ENCODE data around the gene NEK7.
A peak's percentile ranks its signal among the peaks of the same experiment; 100 is the strongest.
"Not testable (repeated sequence)": the region's sequence is repeated elsewhere in the genome, so short reads cannot be mapped to it uniquely, and the experiment has no call there.

The NEK7 gene

DNA sequence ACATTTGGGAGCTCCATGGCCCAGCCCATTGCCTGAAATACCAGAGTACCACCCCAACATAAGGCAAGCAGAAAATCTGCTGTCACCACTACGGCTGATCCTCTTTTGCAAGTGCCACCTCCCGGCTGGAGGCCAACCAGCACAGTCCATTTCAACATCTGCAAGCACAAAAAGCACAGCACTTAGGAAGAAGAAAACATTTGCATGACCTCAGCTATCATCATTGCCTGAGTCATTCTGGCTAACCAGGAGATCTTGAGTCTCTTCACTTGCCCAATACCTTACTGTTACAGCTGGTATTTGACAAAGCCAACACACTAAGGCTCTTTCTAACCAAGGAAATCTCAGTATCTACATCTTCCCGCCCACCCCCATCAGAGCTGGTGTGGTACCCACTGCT, 55.9 kb downstream of the NEK7 start:
- DNase-seq: no peak

DNA sequence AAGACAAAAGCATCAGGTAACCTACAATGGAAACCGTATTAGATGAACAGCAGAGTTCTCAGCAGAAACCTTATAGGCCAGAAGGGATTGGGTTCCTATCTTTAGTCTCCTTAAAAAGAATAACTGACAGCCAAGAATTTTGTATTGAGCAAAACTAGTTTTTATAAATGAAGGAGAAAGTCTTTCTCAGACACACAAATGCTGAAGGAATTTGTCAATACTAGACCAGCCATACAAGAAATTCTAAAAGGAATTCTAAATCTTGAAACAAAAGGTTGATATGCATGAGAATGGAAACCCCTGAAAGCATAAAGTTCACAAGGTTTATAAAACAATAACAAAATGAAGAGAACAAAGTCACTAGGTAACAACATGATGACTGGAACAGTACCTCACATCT, 58.1 kb downstream of the NEK7 start:
- no peak for DNase-seq

DNA sequence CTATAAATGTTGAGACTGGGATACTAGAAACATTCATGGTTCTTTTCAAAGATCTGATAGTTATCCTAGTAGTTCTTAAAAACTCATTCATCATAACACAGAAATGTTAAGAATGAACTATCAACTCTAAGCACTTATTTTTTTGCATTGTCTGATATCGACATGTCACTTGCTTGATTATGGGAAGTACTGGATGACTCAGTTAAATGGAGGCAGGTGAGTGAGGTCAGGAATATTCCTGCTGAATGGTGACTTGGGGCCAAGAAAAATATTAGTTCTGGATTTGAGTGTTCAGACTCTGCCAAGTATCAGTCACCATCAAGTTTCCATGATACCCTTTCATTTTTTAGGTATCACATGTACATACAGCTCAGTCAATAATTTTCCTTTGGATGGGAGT, 63.6 kb downstream of the NEK7 start:
- peak; percentile 46 for DNase-seq

DNA sequence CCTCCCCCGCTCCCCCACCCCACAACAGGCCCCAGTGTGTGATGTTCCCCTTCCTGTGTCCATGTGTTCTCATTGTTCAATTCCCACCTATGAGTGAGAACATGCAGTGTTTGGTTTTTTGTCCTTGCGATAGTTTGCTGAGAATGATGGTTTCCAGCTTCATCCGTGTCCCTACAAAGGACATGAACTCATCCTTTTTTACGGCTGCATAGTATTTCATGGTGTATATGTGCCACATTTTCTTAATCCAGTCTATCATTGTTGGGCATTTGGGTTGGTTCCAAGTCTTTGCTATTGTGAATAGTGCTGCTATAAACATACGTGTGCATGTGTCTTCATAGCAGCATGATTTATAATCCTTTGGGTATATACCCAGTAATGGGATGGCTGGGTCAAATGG, 70.2 kb downstream of the NEK7 start:
- not testable (repeated sequence) for DNase-seq

DNA sequence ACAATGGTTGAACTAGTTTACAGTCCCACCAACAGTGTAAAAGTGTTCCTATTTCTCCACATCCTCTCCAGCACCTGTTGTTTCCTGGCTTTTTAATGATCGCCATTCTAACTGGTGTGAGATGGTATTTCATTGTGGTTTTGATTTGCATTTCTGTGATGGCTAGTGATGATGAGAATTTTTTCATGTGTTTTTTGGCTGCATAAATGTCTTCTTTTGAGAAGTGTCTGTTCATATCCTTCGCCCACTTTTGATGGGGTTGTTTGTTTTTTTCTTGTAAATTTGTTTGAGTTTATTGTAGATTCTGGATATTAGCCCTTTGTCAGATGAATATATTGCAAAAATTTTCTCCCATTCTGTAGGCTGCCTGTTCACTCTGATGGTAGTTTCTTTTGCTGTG, 70.7 kb downstream of the NEK7 start:
- not testable (repeated sequence) for DNase-seq

DNA sequence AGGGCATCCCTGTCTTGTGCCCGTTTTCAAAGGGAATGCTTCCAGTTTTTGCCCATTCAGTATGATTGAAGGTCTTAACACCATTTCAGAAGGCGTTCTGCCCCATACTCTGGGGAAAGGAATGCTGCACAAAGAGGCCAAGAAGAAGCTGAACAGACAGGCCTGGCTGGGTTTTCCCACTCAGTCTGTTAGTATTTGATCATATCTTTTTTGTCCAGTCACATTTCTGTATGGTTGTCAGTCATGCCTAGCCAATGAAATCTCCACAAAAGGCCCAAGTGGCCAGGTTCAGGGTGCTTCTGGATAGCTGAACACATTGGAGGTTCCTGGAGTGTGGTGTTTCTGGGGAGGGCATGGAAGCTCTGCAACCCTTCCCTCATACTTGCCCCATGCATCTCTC, 72.1 kb downstream of the NEK7 start:
- DNase-seq: no peak

DNA sequence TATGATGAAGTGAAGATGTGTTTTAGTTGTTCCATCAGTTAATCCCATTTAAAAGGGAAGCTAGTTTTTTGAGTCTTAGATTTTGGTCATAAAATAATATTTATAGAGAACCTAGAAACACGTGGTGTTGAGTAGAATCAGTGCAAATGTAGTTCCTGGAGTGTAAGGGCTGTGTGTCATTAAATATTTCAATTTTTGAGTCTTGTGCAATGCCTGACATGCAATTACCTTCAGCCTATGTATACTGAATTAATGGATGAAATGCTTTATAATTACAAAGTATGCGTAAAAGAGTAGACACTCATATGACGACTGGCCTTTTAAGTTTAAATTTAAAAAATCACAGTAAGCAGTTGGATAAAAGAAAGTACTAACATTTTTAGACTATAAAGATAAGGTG, 75.0 kb downstream of the NEK7 start:
- no peak for DNase-seq

DNA sequence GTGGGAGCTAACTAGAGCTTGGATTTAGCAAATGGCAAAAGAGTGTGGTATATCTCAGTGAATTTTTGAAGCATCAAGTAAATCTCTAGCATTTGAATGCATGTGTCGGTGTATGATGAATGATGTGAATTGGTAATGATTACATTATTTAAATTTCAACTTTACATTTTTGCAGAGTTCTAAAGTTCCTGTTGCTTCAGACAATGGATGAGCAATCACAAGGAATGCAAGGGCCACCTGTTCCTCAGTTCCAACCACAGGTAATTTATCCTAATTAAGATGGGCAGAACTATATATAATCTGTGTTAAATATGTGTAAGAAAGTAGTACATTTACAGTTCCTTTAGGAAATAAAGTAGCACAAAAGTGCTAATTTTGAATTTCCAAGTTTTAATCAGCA, 75.6 kb downstream of the NEK7 start:
- DNase-seq: no peak

DNA sequence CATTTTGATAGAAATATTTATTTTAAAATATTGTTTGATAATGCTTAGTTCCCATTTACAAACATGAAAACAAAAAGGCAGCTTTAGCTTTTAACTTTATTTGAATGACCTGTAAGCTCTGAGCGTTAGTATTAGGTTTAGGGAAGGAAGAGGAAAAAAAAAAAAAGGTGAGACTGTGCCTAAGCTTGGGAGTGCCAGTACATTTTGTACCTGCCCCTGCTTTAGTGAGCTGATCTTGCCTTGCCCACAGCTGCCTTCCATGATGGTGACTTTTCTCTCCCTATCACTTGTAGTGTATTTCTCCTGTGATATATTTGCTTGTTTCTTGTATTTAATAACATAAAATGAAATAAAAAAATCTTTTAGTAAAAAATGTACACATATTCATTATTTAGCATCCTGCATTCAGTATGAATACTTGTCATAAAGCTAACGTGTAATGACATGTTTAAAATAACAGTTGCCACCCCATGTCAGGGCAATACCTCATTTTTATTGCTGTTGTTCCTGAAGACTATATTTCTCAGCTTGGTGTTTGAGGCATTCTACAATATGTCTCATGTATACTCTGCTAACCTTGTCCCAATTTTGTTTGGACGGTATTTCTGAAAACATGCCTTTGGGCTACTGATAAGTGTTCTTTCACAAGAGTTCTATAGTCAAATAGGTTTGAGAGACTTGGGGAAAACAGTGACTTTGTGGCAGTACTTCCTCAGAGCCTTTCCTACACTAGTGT, 76.3 kb downstream of the NEK7 start:
- no peak for DNase-seq

DNA sequence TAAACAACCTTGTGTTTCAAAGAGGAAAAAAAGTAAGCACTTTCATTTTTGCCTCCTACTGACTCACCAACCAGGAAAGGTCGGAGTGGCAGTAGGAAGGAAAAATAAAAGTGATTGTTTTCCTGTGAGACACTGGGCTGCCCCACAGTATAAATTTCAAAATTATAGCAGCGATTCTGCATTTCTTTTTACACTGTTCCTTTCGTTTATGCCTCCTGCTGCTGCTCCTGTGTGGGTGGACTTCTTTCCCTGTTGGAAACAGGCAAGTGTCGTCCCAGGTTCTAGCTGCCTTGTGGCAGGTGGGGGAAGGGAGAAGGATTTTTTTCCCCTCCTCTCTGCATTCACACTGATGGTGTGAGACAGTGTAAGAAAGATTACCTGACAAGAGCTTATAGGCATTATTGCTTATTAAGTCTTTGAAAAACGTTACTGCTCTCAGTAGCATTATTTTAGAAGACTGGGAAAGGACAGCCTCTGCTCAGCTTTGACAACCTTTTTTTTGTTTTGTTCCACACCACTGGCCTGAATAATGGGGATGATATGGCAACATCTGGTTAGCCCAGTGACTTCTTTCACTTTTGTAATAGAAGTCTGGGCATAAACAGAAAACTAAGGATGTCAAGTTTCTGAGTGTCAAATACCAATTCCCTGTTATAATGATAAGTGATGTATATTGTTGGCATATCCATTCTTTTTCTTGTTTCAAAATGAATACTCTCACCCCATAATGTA, 77.9 kb downstream of the NEK7 start:
- DNase-seq: no peak

DNA sequence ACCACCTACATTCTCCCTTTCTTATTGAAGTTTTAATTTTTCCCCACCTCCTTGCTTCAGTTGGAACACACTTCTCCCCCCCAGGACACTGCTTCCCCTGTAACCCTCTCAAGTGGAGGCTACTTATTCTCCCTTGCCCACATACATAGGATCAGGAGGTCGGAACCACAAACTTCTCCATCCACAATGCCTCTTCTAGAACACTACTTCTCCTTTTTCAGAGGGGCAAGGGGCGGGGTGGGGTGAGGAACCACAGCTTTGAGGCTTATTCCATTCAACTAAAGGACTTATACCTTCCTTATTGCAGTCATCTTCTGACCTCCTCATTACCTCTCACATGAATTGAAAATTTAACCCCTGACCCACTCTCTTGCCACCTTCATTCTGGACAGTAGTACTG, 81.3 kb downstream of the NEK7 start:
- DNase-seq: no peak

DNA sequence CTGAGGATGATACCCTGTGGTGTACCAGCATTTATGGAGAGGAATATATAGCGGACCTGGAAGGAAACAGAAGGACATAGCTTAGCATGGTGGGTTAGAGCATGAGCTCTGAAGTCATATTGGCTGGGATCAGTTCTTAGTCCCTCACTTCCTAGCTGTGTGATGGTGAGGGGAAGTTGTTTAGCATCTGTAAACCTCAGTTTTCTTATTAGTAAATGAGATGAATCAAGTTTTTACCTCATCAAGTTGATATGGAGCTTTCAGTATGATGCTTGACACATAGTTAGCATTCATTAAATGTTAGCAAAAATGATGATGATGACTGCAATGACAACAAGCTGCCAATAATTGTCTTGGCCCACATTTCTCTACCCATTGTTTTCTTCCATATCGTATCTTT, 84.8 kb downstream of the NEK7 start:
- DNase-seq: no peak

DNA sequence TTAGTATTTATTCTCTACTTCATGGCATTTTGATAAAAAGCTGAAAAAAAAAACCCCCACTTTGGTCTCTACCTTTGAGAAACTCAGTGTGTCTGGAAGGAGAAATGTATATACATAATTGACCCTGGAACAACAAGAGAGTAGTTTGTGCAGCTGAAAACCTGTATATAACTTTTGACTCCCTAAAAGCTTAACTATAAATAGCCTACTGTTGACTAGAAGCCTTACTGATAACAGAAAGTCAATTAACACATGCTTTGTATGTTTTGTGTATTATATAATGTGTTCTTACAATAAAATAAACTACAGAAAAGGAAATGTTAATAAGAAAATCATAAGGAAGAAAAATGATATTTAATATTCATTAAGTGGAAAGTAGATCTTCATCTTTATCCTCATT, 88.0 kb downstream of the NEK7 start:
- no peak for DNase-seq

DNA sequence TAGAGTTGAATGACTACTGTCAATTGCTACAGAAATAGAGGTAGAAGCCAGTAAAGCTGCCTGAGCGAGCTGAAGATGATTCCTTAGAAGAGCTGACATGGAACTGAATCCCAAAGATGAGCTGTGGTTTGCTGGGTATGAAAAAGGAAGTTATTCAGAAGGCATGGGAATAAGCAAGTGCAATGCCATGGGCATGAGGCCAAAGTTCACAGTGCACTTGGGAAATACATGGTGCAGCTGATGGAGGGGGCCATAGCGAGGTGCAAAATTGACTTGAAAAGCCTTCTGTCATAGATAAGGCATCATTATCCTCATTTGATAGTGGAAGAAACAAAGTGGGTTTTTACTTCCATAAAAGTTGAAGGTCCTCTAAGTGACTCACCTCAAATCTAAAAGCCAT, 88.6 kb downstream of the NEK7 start:
- no peak for DNase-seq

DNA sequence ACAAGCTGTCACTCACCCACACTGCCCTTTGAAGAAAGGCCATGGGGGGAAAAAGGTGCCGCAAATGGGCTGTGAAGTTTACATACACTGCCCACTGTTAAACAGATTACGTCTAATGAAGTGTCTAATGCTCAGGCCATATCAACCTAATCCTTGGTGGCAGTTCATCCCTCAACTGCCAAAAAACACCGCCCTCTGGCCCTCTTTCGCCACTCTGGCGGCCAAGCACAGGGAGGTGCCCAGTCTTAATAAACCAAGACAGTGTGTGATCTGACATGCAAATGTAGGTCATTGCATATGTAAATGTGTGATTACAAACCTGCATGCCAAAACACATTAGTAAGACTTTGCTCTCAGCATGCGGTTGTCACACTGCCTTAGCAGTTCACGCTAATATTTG, 89.5 kb downstream of the NEK7 start:
- DNase-seq: no peak

DNA sequence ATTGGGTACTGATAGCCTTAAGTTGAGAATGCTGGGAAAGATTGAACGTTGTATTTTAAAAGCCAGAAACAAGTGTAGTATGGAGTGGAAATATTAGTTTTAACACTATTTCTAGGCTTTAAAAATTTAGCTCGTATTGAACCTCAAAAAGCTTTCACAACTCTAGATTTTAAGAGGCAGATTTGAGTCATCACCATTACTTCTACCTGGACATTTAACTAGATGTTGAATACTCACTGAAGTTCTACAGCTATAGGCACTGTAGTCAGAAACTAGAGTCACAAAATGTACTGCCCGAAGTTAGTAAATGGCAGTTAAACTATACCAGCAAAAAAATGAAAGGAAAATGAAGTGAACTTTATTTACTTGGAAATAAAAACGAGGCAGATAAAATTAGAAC, 96.5 kb downstream of the NEK7 start:
- DNase-seq: no peak

DNA sequence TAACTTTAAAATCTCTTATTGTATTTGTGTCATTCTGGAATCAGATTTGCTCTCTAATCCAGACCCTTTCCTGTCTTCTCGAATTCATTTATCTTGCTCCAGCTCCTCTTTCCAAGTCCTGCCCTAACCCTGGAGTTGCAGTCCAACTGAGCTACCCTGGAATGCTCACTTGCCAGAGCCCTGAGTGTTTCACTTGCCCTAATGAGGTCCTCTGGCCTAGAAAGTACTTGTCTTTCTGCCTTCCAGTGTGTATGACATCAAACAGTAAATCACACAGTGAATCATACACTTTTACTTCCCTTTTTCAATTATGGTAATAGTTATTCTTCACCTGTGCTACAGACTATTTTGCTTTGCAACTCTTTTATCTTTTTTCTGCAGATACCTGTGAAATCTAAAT, 96.9 kb downstream of the NEK7 start:
- DNase-seq: no peak

DNA sequence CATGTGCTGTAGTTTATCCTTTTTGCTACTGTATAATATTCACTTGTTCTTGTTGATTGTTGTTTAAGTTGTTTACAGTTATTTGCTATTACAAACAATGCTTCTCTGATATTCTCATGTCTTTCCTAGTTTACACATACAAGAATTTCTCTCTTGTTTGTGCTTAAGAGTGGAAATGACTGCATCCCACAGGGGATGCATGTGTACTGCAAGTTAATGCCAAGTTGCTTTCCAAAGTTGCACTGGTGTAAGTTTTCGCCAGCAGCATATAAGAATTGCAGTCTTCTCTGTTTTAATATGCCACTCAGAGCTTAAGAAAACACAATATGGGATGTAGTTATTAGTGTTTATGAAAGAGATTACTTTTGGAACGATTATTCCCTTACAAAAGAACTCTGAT, 97.7 kb downstream of the NEK7 start:
- DNase-seq: no peak

DNA sequence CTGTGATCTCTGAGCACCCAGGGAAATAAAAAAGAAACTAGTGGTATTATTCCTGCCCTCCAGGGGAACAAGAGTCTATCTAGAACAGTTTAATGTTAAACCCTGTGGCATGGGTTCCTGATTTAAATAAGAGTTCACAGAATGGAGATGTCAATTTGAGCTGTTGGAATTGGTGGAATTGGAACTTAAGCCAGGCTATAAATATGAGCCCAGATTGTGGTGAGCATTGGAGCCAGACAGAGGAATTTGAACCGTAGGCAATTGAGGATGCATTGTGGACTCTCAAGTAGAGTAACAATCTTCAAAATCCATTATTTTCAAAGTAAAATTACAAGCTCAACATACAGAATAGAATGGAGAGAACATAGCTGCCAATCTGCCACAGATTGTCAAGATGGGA, 98.2 kb downstream of the NEK7 start:
- DNase-seq: no peak

DNA sequence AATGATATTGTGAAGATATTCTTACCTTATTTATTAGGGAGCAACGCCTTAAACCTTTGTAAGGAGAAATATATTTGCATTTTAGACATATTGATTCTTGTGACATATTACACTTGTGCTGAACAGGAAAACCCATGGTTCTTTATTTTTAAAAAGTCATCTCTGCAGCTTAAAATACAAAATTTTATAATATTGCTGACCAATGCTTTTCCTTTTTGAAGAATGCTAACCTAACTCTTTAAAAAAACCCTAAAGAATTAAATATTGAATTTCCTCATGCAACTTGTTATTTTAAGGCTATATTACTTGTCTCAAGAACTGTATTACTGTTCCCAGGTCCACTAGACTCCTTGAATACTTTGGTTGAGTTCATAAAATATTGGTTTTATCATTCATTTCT, 99.0 kb downstream of the NEK7 start:
- DNase-seq: no peak

DNA sequence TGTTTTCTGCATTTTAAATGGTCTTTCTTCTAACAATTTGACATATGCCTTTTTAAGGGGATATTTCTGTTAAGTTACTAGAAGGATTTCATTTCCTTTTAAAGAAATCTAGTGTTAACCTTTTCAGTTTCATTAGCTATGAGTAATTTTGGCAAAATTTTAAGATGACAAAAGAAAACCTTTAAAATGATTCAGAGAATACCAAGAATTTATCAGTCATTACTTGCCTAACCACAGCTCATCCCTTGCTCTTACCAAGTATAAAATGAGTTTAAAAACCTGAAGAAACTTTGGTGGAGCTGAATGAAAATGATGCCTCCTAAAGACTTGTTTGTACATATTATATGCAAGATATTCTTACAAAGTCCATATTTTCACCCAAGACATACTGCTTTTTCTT, 101.7 kb downstream of the NEK7 start:
- no peak for DNase-seq

DNA sequence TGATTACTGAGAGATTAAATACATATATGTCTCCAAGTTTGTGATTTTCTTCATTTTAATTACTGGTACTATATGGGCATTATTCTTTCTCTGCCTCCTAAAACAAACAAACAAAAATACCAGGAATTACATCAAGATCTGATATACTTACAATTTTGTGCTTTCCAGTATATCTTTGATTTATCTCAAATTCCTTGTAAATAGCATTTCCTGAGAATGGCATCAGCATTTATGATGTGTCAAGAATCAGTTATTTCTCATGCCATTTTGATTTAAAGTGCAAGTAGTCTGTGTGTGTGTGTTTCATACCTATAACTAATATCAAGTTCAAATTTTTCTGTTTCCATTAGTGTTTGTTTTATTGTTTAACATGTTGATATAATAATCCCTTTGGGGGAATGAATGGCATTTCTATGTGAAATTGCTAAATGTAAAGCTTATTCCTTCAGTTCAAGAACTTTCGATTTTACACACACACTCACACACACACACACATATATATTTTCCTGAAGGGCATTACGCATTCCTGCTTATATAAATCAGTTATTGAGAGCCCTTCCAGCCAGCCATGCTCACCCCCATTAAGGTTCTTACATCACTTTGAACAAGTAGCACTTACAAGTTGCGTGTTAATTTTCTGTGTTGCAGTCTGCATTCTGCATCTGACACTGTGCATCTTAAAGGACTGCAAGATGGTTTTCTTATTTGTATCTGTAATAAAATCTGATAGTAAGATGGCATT, 102.7 kb downstream of the NEK7 start:
- DNase-seq: no peak

DNA sequence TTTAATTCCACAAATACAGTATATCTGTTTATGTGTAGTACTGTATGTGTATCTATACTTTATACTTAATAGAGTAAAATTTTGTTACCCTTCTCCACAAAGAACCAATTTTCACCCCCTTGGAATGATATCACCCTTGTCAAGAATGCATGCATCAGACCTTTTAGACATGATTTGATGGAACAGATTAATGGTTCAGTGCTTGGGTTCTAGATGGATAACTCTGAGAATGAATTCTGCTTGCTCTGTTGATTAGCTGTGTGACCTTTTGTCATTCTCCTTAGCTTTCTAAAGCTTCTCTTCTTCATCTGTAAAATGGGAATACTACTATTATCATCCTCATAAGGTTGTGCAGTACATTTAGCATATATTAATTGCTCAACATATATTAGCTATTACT, 105.1 kb downstream of the NEK7 start:
- DNase-seq: no peak

DNA sequence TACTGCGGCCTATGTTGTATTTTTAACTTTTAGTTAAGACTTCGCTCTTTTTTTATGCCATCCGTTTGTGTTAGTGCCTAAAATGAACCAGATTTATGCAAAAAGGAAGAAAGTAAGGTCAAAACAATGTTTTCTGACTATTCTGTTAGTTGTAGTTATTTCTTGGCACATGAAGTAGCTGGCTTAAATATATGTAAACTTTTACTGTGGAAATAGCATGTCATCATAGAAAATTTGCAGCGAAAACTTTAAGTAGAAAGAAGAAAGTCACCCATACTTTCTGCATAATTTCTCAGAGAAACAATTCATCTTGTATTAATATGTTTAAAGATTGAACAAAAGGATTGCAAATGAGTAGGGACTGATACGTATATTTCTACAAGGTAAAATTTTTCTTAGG, 106.4 kb downstream of the NEK7 start:
- DNase-seq: no peak
